ENCODE measurements around the gene ZGPAT. TPM values are rescaled to one million over a fixed set of nuclear protein-coding genes. Genes with fewer than 3 reads are reported as not detected.

ZGPAT gene
- total RNA-seq, 1 donor from 2014 or later: 19.2 TPM

GRCh38 chr20:63771046-63771707 is 63.3 kb downstream of the ZGPAT start:
- Mint-ChIP-seq H3K36me3 (ENCODE audit: low read depth) (peaks cover 4% of the 10 kb centered on the region), H3K4me1 (ENCODE audit: low read depth) (peaks cover 15% of the 10 kb centered on the region), H3K4me3 (ENCODE audit: unreplicated experiment) (no peak overlapping the region), H3K9me3 (ENCODE audit: low read depth) (no peaks in the 10 kb centered on the region), H3K27me3 (ENCODE audit: low read depth) (no peaks in the 10 kb centered on the region), H3K27ac (ENCODE audit: unreplicated experiment) (no peak overlapping the region)
- no peak for TF ChIP-seq CTCF (IDR thresholded peaks at IDR 0.05)
- no peak for DNase-seq (ENCODE audit: low spot score)

GRCh38 chr20:63772781-63773518 is 65.1 kb downstream of the ZGPAT start:
- Mint-ChIP-seq H3K36me3 (ENCODE audit: low read depth) (peaks cover 1% of the 10 kb centered on the region), H3K27ac (ENCODE audit: unreplicated experiment) (peak overlapping the region; percentile 68), H3K4me3 (ENCODE audit: unreplicated experiment) (no peak overlapping the region), H3K27me3 (ENCODE audit: low read depth) (no peaks in the 10 kb centered on the region), H3K4me1 (ENCODE audit: low read depth) (peaks cover 15% of the 10 kb centered on the region), H3K9me3 (ENCODE audit: low read depth) (no peaks in the 10 kb centered on the region)
- DNase-seq (ENCODE audit: low spot score): no peak
- TF ChIP-seq CTCF (IDR thresholded peaks at IDR 0.05): no peak

GRCh38 chr20:63773571-63774241 is 65.9 kb downstream of the ZGPAT start:
- peaks cover 1% of the 10 kb centered on the region for H3K36me3 Mint-ChIP-seq (ENCODE audit: low read depth)
- H3K4me1 Mint-ChIP-seq (ENCODE audit: low read depth): peaks cover 15% of the 10 kb centered on the region
- no peaks in the 10 kb centered on the region for H3K9me3 Mint-ChIP-seq (ENCODE audit: low read depth)
- no peak for TF ChIP-seq CTCF (IDR thresholded peaks at IDR 0.05)
- peak overlapping the region; percentile 26 for H3K4me3 Mint-ChIP-seq (ENCODE audit: unreplicated experiment)
- no peak for DNase-seq (ENCODE audit: low spot score)
- H3K27ac Mint-ChIP-seq (ENCODE audit: unreplicated experiment): no peak overlapping the region
- no peaks in the 10 kb centered on the region for H3K27me3 Mint-ChIP-seq (ENCODE audit: low read depth)

- no peak for DNase-seq (ENCODE audit: low spot score)
- Mint-ChIP-seq H3K27me3 (ENCODE audit: low read depth) (no peaks in the 10 kb centered on the region), H3K9me3 (ENCODE audit: low read depth) (no peaks in the 10 kb centered on the region), H3K4me1 (ENCODE audit: low read depth) (peaks cover 15% of the 10 kb centered on the region), H3K4me3 (ENCODE audit: unreplicated experiment) (peak overlapping the region; percentile 26), H3K27ac (ENCODE audit: unreplicated experiment) (no peak overlapping the region), H3K36me3 (ENCODE audit: low read depth) (peaks cover under 1% of the 10 kb centered on the region)
- no peak for TF ChIP-seq CTCF (IDR thresholded peaks at IDR 0.05)
Observed at GRCh38 chr20:63774306-63774705, 66.5 kb downstream of the ZGPAT start.

Measured in chondrocyte (in vitro differentiated cells).